Lung (tissue), 12 donors: Measurements from ENCODE around the gene MFRP. TPM values are rescaled to one million over a fixed set of nuclear protein-coding genes. Genes with fewer than 3 reads are reported as not detected.

ENCODE experiments used
- ATAC-seq: fragments of 200-7000 bp; cut with Tn5 transposase; one replicate; pipeline ENCODE4 v1.9.1; 2020; ENCODE audit warnings: moderate number of reproducible peaks; ENCODE audit not compliant: insufficient read depth, low FRiP score
- DNase-seq, 3 donors: peaks; one replicate each; pipeline ENCODE4 v3.0.0-alpha.2; 2013 to 2017
- H3K27ac ChIP-seq, 2 donors: one replicate each; pipeline ENCODE4 v1.5.1; 2013; ENCODE audit warnings: mild to moderate bottlenecking in 2 of 2, moderate library complexity in 2 of 2, control low read depth in 1 of 2, inconsistent platforms in 1 of 2, low read depth in 1 of 2, low read length in 1 of 2
- H3K27me3 ChIP-seq, 3 donors: one replicate each; pipeline ENCODE4 v1.5.1; 2013; ENCODE audit warnings: low read length in 2 of 3; ENCODE audit not compliant: control insufficient read depth in 3 of 3, insufficient read depth in 3 of 3
- H3K36me3 ChIP-seq, 4 donors: one replicate each; pipeline ENCODE4 v1.5.1; 2013; ENCODE audit warnings: low read length in 4 of 4, mild to moderate bottlenecking in 1 of 4, moderate library complexity in 1 of 4; ENCODE audit not compliant: control insufficient read depth in 4 of 4, insufficient read depth in 4 of 4
- H3K4me1 ChIP-seq, 5 donors: one replicate each; pipeline ENCODE4 v1.5.1; 2013; ENCODE audit warnings: low read length in 5 of 5, mild to moderate bottlenecking in 2 of 5, moderate library complexity in 1 of 5; ENCODE audit not compliant: control insufficient read depth in 5 of 5, insufficient read depth in 5 of 5
- H3K4me3 ChIP-seq: one replicate; pipeline ENCODE4 v1.5.1; 2013; ENCODE audit warnings: mild to moderate bottlenecking, control low read depth, moderate library complexity
- H3K9ac ChIP-seq, 2 donors: one replicate each; pipeline ENCODE4 v1.5.1; 2013; ENCODE audit warnings: low read length in 2 of 2, control low read depth in 1 of 2; ENCODE audit not compliant: insufficient read depth in 1 of 2
- H3K9me3 ChIP-seq, 4 donors: one replicate each; pipeline ENCODE4 v1.5.1; 2013; ENCODE audit warnings: low read length in 3 of 4, mild to moderate bottlenecking in 1 of 4, moderate library complexity in 1 of 4; ENCODE audit not compliant: control insufficient read depth in 4 of 4, insufficient read depth in 3 of 4
- CTCF ChIP-seq: IDR thresholded peaks from 2 replicates; pipeline ENCODE4 v1.5.1; 2012; ENCODE audit warnings: mild to moderate bottlenecking; ENCODE audit errors: control extremely low read depth, extremely low read depth
- WGBS, 2 donors: extraction: QIAGEN DNeasy Blood & Tissue Kit; methylation state at CpG; one replicate each; pipeline ENCODE4 v1.1.7; 2013; 5-methylcytosine and 5-hydroxymethylcytosine counted together
- polyA plus RNA-seq, 2 donors: library from polyadenylated mRNA; stranded (reverse); fragments of 200-250 nt; gene quantifications; one replicate each; pipeline ENCODE4 v1.2.1, GENCODE V29; 2013
- total RNA-seq, 2 donors: library from RNA; depleted of rRNA in 1 of 2; stranded (reverse); fragments of >200 nt in 1 of 2; gene quantifications; one replicate each; pipeline ENCODE4 v1.2.1, GENCODE V29; 2014 to 2021
- donor health status: control.
- donor health status: control.
- donor health status: Bipolar disorder and iron deficiency.
- donor health status: healthy.
- donor health status: DM: yes; HTN: yes; CAD: no.

Gene MFRP
- total and polyA plus RNA-seq, 4 donors: not detected

- no peaks in the 10 kb centered on the region for H3K36me3 ChIP-seq
- no peaks in the 10 kb centered on the region for H3K9me3 ChIP-seq
- H3K27me3 ChIP-seq: no peaks in the 10 kb centered on the region
- DNase-seq (peak; percentile 74 to 78 (median 76)), ATAC-seq (no peak)
- H3K4me3 ChIP-seq: no peak overlapping the region
- peaks cover 0 to 40% (median 5%) of the 10 kb centered on the region in 5 donors for H3K4me1 ChIP-seq
- peak; percentile 56 for TF ChIP-seq CTCF
- 21 to 26% methylated on average over 8 of the region's 8 CpGs for WGBS, 2 donors
- H3K9ac ChIP-seq: no peak overlapping the region
- no peak overlapping the region for H3K27ac ChIP-seq
These were observed 22.9 kb downstream of the MFRP start for GRCh38 chr11:119323532-119324033.

GRCh38 chr11:119322921-119323531 lies 23.5 kb downstream of the MFRP start:
- DNase-seq: no peak
- H3K9me3 ChIP-seq: no peaks in the 10 kb centered on the region
- no peaks in the 10 kb centered on the region for H3K36me3 ChIP-seq
- H3K4me1 ChIP-seq: peaks cover 0 to 42% (median 7%) of the 10 kb centered on the region in 5 donors
- no peak for ATAC-seq
- H3K27me3 ChIP-seq: no peaks in the 10 kb centered on the region
- WGBS, 2 donors: 79 to 86% methylated on average over 18 to 20 of the region's 20 CpGs
- H3K9ac ChIP-seq: no peak overlapping the region
- TF ChIP-seq CTCF: no peak
- H3K27ac ChIP-seq: no peak overlapping the region
- no peak overlapping the region for H3K4me3 ChIP-seq

- Histone ChIP-seq H3K4me1 (peaks cover 0 to 49% (median 7%) of the 10 kb centered on the region in 5 donors), H3K27me3 (no peaks in the 10 kb centered on the region), H3K36me3 (no peaks in the 10 kb centered on the region), H3K27ac (peak overlapping the region; percentile 28 to 58), H3K9ac (no peak overlapping the region), H3K9me3 (no peaks in the 10 kb centered on the region), H3K4me3 (no peak overlapping the region)
- DNase-seq (peak in 2 of 3 donors; percentile 32 to 44), ATAC-seq (no peak)
- WGBS, 2 donors: 41 to 47% methylated on average over 6 of the region's 6 CpGs
- TF ChIP-seq CTCF: no peak
These were observed 24.2 kb downstream of the MFRP start for GRCh38 chr11:119322360-119322739.
